ENCODE measurements around the gene TMEM184C. TPM values are rescaled to one million over a fixed set of nuclear protein-coding genes. Genes with fewer than 3 reads are reported as not detected.

The TMEM184C gene
- total RNA-seq, 2 experiments from 2014 or later, result 13.2 to 18.4 TPM

DNA sequence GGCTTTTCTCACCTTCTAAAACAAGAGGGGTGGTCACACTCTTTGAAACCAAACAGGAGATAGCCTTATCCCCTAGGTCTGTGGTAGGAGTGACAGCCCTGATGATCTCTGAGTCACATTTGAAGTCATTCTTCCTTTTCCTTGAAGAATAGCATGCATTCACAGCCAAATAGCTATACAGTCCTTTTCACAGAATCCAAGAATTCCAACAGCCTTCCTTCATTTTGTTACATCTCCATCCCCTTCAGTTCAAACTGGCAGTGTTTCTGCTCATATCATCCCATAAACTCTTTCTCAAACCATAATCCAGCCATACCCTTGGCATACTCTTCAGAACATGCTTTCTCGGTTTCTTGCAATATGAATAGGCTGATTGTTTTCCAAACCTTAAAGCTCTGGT, 33.3 kb upstream of the TMEM184C start:
- Mint-ChIP-seq H3K27ac (no peak overlapping the region), H3K27me3 (no peaks in the 10 kb centered on the region), H3K4me3 (no peak overlapping the region), H3K36me3 (ENCODE audit: low read depth) (no peaks in the 10 kb centered on the region), H3K9me3 (peaks cover 3% of the 10 kb centered on the region), H3K4me1 (ENCODE audit: low read depth) (no peaks in the 10 kb centered on the region)
- ATAC-seq (no peak), DNase-seq (no peak)
- ChIA-PET POLR2A (no interaction called here), CTCF (interaction anchor here (1.0 kb wide), 1 partner anchor 12 kb away, joined by 3 read pairs; no protein-coding TSS in a partner anchor)
- intact Hi-C loops (cut with micrococcal nuclease), result no loop called here
- TF ChIP-seq, protein P1, sequence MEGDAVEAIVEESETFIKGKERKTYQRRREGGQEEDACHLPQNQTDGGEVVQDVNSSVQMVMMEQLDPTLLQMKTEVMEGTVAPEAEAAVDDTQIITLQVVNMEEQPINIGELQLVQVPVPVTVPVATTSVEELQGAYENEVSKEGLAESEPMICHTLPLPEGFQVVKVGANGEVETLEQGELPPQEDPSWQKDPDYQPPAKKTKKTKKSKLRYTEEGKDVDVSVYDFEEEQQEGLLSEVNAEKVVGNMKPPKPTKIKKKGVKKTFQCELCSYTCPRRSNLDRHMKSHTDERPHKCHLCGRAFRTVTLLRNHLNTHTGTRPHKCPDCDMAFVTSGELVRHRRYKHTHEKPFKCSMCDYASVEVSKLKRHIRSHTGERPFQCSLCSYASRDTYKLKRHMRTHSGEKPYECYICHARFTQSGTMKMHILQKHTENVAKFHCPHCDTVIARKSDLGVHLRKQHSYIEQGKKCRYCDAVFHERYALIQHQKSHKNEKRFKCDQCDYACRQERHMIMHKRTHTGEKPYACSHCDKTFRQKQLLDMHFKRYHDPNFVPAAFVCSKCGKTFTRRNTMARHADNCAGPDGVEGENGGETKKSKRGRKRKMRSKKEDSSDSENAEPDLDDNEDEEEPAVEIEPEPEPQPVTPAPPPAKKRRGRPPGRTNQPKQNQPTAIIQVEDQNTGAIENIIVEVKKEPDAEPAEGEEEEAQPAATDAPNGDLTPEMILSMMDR (IDR thresholded peaks at IDR 0.05), result no peak

DNA sequence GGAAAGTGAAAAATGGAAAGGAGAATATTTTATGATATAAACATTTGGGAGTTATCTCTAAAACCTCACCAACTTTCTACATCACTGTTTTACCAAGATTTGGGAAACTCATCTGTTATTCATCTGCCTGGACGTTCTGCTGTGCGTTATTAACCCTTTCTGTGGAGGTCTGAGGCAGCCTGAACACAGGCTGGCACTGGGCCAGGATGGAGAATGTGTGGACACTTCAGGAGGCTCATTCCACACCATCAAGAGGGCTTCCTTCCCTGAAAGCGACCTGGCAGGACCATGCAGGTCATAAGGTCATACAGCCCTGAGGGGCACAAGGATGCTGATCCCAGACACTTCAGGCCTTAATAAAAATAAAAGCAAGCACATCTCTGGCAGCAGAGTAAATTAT, 31.2 kb upstream of the TMEM184C start:
- ATAC-seq (no peak), DNase-seq (no peak)
- Mint-ChIP-seq H3K4me1 (ENCODE audit: low read depth) (peaks cover 2% of the 10 kb centered on the region), H3K4me3 (no peak overlapping the region), H3K27ac (no peak overlapping the region), H3K9me3 (peaks cover 3% of the 10 kb centered on the region), H3K27me3 (no peaks in the 10 kb centered on the region), H3K36me3 (ENCODE audit: low read depth) (no peaks in the 10 kb centered on the region)
- ChIA-PET CTCF (interaction anchor here (0.6 to 0.9 kb wide), 3 partner anchors 67 to 567 kb away, joined by 3 read pairs; no protein-coding TSS in a partner anchor), POLR2A (no interaction called here)
- TF ChIP-seq, protein P1 (IDR thresholded peaks at IDR 0.05), result no peak
- intact Hi-C loops (cut with micrococcal nuclease), result no loop called here

DNA sequence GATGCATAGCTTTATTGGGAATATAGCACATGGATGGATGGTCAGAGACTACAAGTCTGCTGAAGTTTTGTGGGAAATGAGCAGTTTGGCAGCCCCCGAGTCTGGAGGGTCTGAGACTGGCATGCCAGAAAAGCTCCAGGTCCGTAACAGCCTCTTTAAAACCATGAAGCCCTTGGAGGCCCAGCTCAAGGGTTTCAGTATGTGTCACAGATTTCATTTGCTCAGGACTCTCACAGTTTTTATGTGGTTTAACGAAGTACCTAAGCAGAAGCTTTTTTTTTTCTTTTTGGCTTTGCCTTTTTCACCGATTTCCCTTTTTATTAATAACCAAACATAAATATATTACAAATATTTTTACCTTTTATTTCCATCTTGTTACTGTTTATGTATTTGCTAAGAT, 30.6 kb upstream of the TMEM184C start:
- no peak overlapping the region for H3K4me3 Mint-ChIP-seq
- no peak overlapping the region for H3K27ac Mint-ChIP-seq
- ATAC-seq (no peak), DNase-seq (no peak)
- H3K36me3 Mint-ChIP-seq (ENCODE audit: low read depth), result no peaks in the 10 kb centered on the region
- peaks cover 2% of the 10 kb centered on the region for H3K4me1 Mint-ChIP-seq (ENCODE audit: low read depth)
- intact Hi-C loops (cut with micrococcal nuclease), result no loop called here
- TF ChIP-seq, protein P1 (IDR thresholded peaks at IDR 0.05), result no peak
- ChIA-PET POLR2A (no interaction called here), CTCF (interaction anchor here (0.6 to 1.9 kb wide), 5 partner anchors 10 to 568 kb away, joined by 3 to 4 read pairs (median 3); no protein-coding TSS in a partner anchor)
- peaks cover 3% of the 10 kb centered on the region for H3K9me3 Mint-ChIP-seq
- H3K27me3 Mint-ChIP-seq, result no peaks in the 10 kb centered on the region

DNA sequence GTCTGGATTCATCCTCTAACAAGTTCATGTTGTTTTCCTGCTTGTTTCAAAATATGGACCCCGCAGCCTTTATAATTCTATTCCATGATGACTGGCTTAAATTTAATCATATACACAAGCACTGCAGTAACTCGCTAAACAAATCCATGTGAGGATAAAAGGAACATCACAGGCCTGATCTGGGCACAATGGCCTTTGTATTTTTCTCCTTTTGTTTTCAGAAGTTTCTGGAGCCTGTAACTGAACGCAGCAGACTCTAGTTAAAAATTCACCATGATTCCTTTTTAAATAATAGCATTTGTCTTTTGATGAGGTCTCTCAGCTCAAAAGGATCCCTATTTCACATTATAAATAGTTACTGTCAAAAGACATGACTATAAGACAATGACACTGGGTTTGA, 30.2 kb upstream of the TMEM184C start:
- intact Hi-C loops (cut with micrococcal nuclease), result no loop called here
- TF ChIP-seq, protein P1 (IDR thresholded peaks at IDR 0.05), result no peak
- Mint-ChIP-seq H3K27ac (no peak overlapping the region), H3K9me3 (peaks cover 3% of the 10 kb centered on the region), H3K36me3 (ENCODE audit: low read depth) (no peaks in the 10 kb centered on the region), H3K4me1 (ENCODE audit: low read depth) (peaks cover 2% of the 10 kb centered on the region), H3K27me3 (no peaks in the 10 kb centered on the region), H3K4me3 (no peak overlapping the region)
- ChIA-PET POLR2A (no interaction called here), CTCF (interaction anchor here (0.6 to 4.1 kb wide), 4 partner anchors 10 to 568 kb away, joined by 3 to 34 read pairs (median 4); no protein-coding TSS in a partner anchor)
- DNase-seq (no peak), ATAC-seq (no peak)

DNA sequence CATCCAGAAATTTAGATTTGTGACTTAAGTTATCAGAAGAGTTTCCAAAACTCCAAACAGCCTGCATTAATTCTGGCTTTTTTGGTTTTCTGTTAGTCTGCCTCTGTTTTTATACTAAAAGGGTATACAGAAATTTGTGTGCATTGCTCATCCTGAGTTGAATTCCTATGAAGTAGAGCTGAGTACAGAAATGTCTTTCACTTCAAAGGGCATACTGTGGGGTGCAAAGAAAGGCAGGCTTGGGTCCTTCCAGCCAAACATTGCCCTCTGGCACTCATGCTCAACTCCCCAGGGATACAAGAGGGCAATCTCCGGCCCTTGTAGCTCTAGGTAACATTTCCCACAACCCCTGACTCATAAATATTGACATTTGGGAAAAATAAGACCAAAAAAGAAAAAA, 27.6 kb upstream of the TMEM184C start:
- ATAC-seq (no peak), DNase-seq (no peak)
- Mint-ChIP-seq H3K27ac (no peak overlapping the region), H3K9me3 (peaks cover 1% of the 10 kb centered on the region), H3K4me1 (ENCODE audit: low read depth) (peaks cover 2% of the 10 kb centered on the region), H3K4me3 (no peak overlapping the region), H3K27me3 (no peaks in the 10 kb centered on the region), H3K36me3 (ENCODE audit: low read depth) (no peaks in the 10 kb centered on the region)
- POLR2A ChIA-PET, result interaction anchor here (0.8 to 1.0 kb wide), 2 partner anchors 14 to 25 kb away, joined by 3 read pairs; no protein-coding TSS in a partner anchor
- intact Hi-C loops (cut with micrococcal nuclease), result no loop called here
- TF ChIP-seq, protein P1 (IDR thresholded peaks at IDR 0.05), result no peak
- CTCF ChIA-PET, result interaction anchor here (0.7 to 4.1 kb wide), 28 partner anchors 8 to 1257 kb away, joined by 3 to 34 read pairs (median 4); partner anchors contain the start of gene TMEM184C
